ACC112 (cell line): ENCODE results near the gene TICRR.
A peak's percentile ranks its signal among the peaks of the same experiment; 100 is the strongest.
"Not testable (repeated sequence)": the region's sequence is repeated elsewhere in the genome, so short reads cannot be mapped to it uniquely, and the experiment has no call there.

Experiments
- H2AFZ ChIP-seq: fragments of 200-600 bp; sonication (generic); one replicate; pipeline ENCODE4 v1.6.0; 2017; ENCODE audit warnings: antibody characterized with exemption, low read length; ENCODE audit not compliant: unreplicated experiment
- H3K27ac ChIP-seq: fragments of 200-600 bp; sonication (generic); 2 replicates; pipeline ENCODE4 v1.5.1; 2014; ENCODE audit warnings: low read depth, mild to moderate bottlenecking, antibody characterized with exemption, low read length, moderate library complexity
- H3K27me3 ChIP-seq: fragments of 200-600 bp; sonication (generic); 2 replicates; pipeline ENCODE4 v1.6.1; 2014; ENCODE audit warnings: mild to moderate bottlenecking, antibody characterized with exemption, low read length, moderate library complexity, mixed read lengths; ENCODE audit not compliant: insufficient read depth
- H3K36me3 ChIP-seq: fragments of 200-600 bp; sonication (generic); 2 replicates; pipeline ENCODE4 v1.6.1; 2016; ENCODE audit warnings: mild to moderate bottlenecking, antibody characterized with exemption, low read length, moderate library complexity, mixed read lengths; ENCODE audit not compliant: insufficient read depth
- H3K4me1 ChIP-seq: fragments of 200-600 bp; sonication (generic); one replicate; pipeline ENCODE4 v1.6.1; 2016; ENCODE audit warnings: low read length, mixed read lengths; ENCODE audit not compliant: insufficient read depth, unreplicated experiment, control insufficient read depth
- H3K4me3 ChIP-seq: fragments of 200-600 bp; sonication (generic); 2 replicates; pipeline ENCODE4 v1.5.1; 2014; ENCODE audit warnings: mild to moderate bottlenecking, low read depth, low read length
- H3K79me2 ChIP-seq: fragments of 200-600 bp; sonication (generic); one replicate; pipeline ENCODE4 v1.6.0; 2016; ENCODE audit warnings: low read length; ENCODE audit not compliant: control insufficient read depth, unreplicated experiment, insufficient read depth

The TICRR gene

DNA sequence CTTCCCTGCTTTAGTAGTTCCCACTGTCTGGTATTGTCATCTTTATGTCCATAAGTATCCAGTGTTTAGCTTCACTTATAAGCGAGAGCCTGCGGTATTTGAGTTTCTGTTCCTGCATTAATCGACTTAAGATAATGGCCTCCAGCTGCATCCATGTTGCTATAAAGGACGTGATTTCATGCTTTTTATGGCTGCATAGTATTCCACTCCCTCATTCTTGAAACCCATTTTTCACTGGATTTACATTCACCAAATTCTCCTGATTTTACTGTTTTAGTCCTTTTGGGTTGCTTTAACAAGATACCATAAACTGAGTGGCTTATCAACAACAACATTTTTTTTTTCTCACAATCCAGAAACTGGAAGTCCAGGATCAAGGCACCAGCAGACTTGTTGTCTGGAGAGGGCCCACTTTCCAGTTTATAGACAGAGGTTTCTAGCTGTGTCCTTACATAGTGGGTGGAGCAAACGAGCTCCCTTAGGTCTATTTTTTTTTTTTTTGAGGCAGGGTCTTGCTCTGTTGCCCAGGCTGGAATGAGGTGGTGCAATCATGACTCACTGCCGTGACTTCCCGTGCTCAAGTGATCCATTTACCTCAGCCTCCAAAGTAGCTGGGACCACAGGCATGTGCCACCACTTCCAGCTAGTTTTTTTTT is 6.1 kb upstream of the TICRR start:
- Histone ChIP-seq H3K4me3 (no peak overlapping the region), H3K27ac (no peak overlapping the region), H3K79me2 (no peaks in the 10 kb centered on the region), H3K36me3 (no peaks in the 10 kb centered on the region), H3K4me1 (no peaks in the 10 kb centered on the region), H2AFZ (no peak overlapping the region), H3K27me3 (peaks cover 11% of the 10 kb centered on the region; the same call in 1 of the 2 replicates)

- peak overlapping the region; percentile 94 for H2AFZ ChIP-seq
- peaks cover 53% of the 10 kb centered on the region for H3K79me2 ChIP-seq
- H3K4me1 ChIP-seq, result peaks cover 17% of the 10 kb centered on the region
- H3K4me3 ChIP-seq, result peak overlapping the region; percentile 99
- H3K36me3 ChIP-seq, result 0 out of 2 replicates have a peak, but pooled peaks cover 5% of the 10 kb centered on the region
- H3K27ac ChIP-seq, result peak overlapping the region; percentile 51
- H3K27me3 ChIP-seq, result peaks cover 8% of the 10 kb centered on the region; the same call in 1 of the 2 replicates
Observed at GRCh38 chr15:89575656-89576416, 567 bp downstream of the TICRR start.

- Histone ChIP-seq H3K79me2 (peaks cover 59% of the 10 kb centered on the region), H3K4me3 (peak overlapping the region; percentile 99), H3K36me3 (0 out of 2 replicates have a peak, but pooled peaks cover 5% of the 10 kb centered on the region), H3K4me1 (peaks cover 17% of the 10 kb centered on the region), H2AFZ (peak overlapping the region; percentile 94), H3K27me3 (peaks cover 8% of the 10 kb centered on the region; the same call in 1 of the 2 replicates), H3K27ac (0 out of 2 replicates have a peak overlapping the region, but pooled peaks have one; percentile 51)
Observed at GRCh38 chr15:89576417-89576773, 1.1 kb downstream of the TICRR start.

GRCh38 chr15:89577776-89578115 is 2.5 kb downstream of the TICRR start:
- Histone ChIP-seq H3K27me3 (no peaks in the 10 kb centered on the region), H3K36me3 (0 out of 2 replicates have a peak, but pooled peaks cover 5% of the 10 kb centered on the region), H3K4me3 (peak overlapping the region; percentile 77), H2AFZ (no peak overlapping the region), H3K79me2 (peaks cover 67% of the 10 kb centered on the region), H3K27ac (no peak overlapping the region), H3K4me1 (peaks cover 17% of the 10 kb centered on the region)

- H2AFZ ChIP-seq, result no peak overlapping the region
- no peaks in the 10 kb centered on the region for H3K27me3 ChIP-seq
- peaks cover 17% of the 10 kb centered on the region for H3K4me1 ChIP-seq
- no peak overlapping the region for H3K27ac ChIP-seq
- H3K79me2 ChIP-seq, result peaks cover 70% of the 10 kb centered on the region
- peaks cover 8% of the 10 kb centered on the region for H3K36me3 ChIP-seq
- H3K4me3 ChIP-seq, result peak overlapping the region; percentile 77
Observed at GRCh38 chr15:89578146-89578545, 2.9 kb downstream of the TICRR start.

- H3K79me2 ChIP-seq, result peaks cover 74% of the 10 kb centered on the region
- H3K27ac ChIP-seq, H3K27me3 ChIP-seq, H2AFZ ChIP-seq, H3K4me3 ChIP-seq: not testable (repeated sequence)
- H3K36me3 ChIP-seq, result peaks cover 26% of the 10 kb centered on the region
- H3K4me1 ChIP-seq, result peaks cover 17% of the 10 kb centered on the region
Observed at GRCh38 chr15:89580747-89581146, 5.5 kb downstream of the TICRR start.

DNA sequence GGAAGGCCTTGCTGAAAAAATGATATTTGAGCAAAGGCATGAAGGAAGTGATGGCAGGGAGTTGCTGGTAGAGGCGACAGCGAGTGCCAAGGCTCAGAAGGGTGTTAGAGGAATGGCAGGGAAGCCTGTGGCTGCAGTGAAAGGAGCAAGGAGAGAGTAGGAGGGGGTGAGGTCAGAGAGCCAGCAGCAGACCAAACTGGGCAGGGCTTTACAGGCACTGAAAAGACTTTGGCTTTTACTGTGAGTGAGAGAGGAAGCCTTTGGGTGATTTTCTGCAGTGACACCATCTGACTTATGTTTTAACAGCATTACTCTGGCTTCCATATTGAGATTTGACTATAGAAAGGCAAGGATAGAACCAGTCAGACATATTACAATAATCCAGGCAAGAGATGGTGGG is 11.4 kb downstream of the TICRR start:
- peaks cover 34% of the 10 kb centered on the region for H3K36me3 ChIP-seq
- peaks cover 20% of the 10 kb centered on the region for H3K79me2 ChIP-seq
- no peak overlapping the region for H3K27ac ChIP-seq
- peaks cover 12% of the 10 kb centered on the region for H3K4me1 ChIP-seq
- H2AFZ ChIP-seq, result no peak overlapping the region
- no peaks in the 10 kb centered on the region for H3K27me3 ChIP-seq
- no peak overlapping the region for H3K4me3 ChIP-seq

GRCh38 chr15:89587955-89588354 is 12.7 kb downstream of the TICRR start:
- H3K27ac ChIP-seq, result no peak overlapping the region
- peaks cover 37% of the 10 kb centered on the region for H3K36me3 ChIP-seq
- H3K4me1 ChIP-seq, result peaks cover 12% of the 10 kb centered on the region
- no peak overlapping the region for H2AFZ ChIP-seq
- no peaks in the 10 kb centered on the region for H3K27me3 ChIP-seq
- H3K4me3 ChIP-seq, result no peak overlapping the region
- H3K79me2 ChIP-seq, result peaks cover 13% of the 10 kb centered on the region

GRCh38 chr15:89591834-89592233 is 16.6 kb downstream of the TICRR start:
- H3K27me3 ChIP-seq, result no peaks in the 10 kb centered on the region
- H3K4me3 ChIP-seq, result no peak overlapping the region
- H3K27ac ChIP-seq, result no peak overlapping the region
- H3K36me3 ChIP-seq, result peaks cover 26% of the 10 kb centered on the region
- peaks cover 3% of the 10 kb centered on the region for H3K79me2 ChIP-seq
- H3K4me1 ChIP-seq, result peaks cover 12% of the 10 kb centered on the region
- no peak overlapping the region for H2AFZ ChIP-seq

DNA sequence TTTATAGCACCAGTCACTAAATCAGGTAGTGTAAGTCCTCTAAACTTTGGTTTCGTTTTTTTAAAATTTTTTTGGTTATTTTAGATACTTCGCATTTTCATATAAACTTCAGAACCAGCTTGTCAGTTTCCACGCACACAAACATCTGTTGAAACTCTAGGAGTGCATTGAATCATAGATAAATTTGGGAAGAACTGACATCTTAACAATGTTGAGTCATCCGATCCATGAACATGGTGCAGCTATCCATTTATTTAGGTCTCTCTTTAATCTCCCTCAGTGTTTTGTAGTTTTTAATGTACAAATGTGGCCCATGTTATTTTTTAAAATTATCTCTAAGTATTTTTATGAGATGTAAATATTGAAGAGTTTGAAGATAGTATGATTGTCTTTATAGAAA is 17.7 kb downstream of the TICRR start:
- Histone ChIP-seq H2AFZ (no peak overlapping the region), H3K79me2 (no peaks in the 10 kb centered on the region), H3K27ac (no peak overlapping the region), H3K4me1 (peaks cover 2% of the 10 kb centered on the region), H3K4me3 (no peak overlapping the region), H3K36me3 (peaks cover 32% of the 10 kb centered on the region), H3K27me3 (no peaks in the 10 kb centered on the region)

- Histone ChIP-seq H3K27ac (no peak overlapping the region), H3K79me2 (no peaks in the 10 kb centered on the region), H3K27me3 (no peaks in the 10 kb centered on the region), H3K4me3 (no peak overlapping the region), H3K36me3 (peaks cover 44% of the 10 kb centered on the region), H3K4me1 (no peaks in the 10 kb centered on the region), H2AFZ (no peak overlapping the region)
Observed at GRCh38 chr15:89599021-89599420, 23.8 kb downstream of the TICRR start.
